Measurements from ENCODE around the gene SPATS2. TPM values are rescaled to one million over a fixed set of nuclear protein-coding genes. Genes with fewer than 3 reads are reported as not detected.

SPATS2 gene
- total and polyA plus RNA-seq, 9 donors: 9.1 to 28.2 (median 15.2) TPM

DNA sequence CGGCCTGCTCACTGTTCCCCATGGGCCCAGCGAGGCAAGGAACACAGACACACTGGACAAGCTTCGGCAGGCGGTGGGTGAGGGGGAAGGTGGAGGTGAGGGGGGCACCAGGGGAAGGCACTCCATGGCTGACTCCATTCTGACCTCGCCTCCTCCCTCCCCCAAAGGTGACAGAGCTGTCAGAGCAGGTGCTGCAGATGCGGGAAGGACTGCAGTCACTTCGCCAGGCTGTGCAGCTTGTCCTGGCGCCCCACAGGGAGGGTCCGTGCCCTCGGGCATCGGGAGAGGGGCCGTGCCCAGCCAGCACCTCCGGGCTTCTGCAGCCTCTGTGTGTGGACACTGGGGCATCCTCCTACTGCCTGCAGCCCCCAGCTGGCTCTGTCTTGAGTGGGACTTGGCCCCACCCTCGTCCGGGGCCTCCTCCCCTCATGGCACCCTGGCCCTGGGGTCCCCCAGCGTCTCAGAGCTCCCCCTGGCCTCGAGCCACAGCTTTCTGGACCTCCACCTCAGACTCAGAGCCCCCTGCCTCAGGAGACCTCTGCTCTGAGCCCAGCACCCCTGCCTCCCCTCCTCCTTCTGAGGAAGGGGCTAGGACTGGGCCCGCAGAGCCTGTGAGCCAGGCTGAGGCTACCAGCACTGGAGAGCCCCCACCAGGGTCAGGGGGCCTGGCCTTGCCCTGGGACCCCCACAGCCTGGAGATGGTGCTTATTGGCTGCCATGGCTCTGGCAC, 190.1 kb downstream of the SPATS2 start:
- no peak for TF ChIP-seq POLR2A (IDR thresholded peaks at IDR 0.05)
- TF ChIP-seq, protein P1, sequence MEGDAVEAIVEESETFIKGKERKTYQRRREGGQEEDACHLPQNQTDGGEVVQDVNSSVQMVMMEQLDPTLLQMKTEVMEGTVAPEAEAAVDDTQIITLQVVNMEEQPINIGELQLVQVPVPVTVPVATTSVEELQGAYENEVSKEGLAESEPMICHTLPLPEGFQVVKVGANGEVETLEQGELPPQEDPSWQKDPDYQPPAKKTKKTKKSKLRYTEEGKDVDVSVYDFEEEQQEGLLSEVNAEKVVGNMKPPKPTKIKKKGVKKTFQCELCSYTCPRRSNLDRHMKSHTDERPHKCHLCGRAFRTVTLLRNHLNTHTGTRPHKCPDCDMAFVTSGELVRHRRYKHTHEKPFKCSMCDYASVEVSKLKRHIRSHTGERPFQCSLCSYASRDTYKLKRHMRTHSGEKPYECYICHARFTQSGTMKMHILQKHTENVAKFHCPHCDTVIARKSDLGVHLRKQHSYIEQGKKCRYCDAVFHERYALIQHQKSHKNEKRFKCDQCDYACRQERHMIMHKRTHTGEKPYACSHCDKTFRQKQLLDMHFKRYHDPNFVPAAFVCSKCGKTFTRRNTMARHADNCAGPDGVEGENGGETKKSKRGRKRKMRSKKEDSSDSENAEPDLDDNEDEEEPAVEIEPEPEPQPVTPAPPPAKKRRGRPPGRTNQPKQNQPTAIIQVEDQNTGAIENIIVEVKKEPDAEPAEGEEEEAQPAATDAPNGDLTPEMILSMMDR (IDR thresholded peaks at IDR 0.05): no peak
- no peak for TF ChIP-seq EP300 (IDR thresholded peaks at IDR 0.05)
- H3K27me3 ChIP-seq: no peaks in the 10 kb centered on the region
- H3K9me3 ChIP-seq: no peaks in the 10 kb centered on the region
- no peak overlapping the region for H3K4me3 ChIP-seq
- intact Hi-C loops (cut with DNase I): no loop called here
- no peak for DNase-seq
- H3K4me1 ChIP-seq (ENCODE audit: insufficient read depth): no peaks in the 10 kb centered on the region
- H3K36me3 ChIP-seq: no peaks in the 10 kb centered on the region
- H3K27ac ChIP-seq: no peak overlapping the region
- WGBS, 3 donors: 82 to 91% (median 83%) methylated on average over 18 of the region's 18 CpGs

DNA sequence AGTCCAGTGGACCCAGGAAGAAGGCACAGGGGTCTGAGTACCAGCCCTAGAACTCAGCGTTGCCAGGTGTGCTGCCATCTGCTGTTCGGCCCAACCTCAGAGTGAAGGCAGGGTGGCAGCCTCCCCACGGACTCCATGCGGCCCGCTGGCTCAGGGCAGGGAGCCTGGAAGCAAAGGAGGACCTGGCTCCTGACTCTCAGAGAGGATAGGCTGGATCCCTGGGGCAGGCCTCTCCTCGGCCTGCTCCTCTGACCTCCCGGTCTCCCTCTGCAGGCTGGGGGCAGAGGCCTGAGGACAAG, 190.6 kb downstream of the SPATS2 start:
- no peak overlapping the region for H3K4me3 ChIP-seq
- no peaks in the 10 kb centered on the region for H3K4me1 ChIP-seq (ENCODE audit: insufficient read depth)
- TF ChIP-seq, protein P1 (IDR thresholded peaks at IDR 0.05): no peak
- TF ChIP-seq POLR2A (IDR thresholded peaks at IDR 0.05): no peak
- no peak for TF ChIP-seq EP300 (IDR thresholded peaks at IDR 0.05)
- no peaks in the 10 kb centered on the region for H3K9me3 ChIP-seq
- no peaks in the 10 kb centered on the region for H3K36me3 ChIP-seq
- WGBS, 3 donors: 62 to 70% (median 67%) methylated on average over 7 of the region's 7 CpGs
- H3K27me3 ChIP-seq: no peaks in the 10 kb centered on the region
- intact Hi-C loops (cut with DNase I): no loop called here
- no peak overlapping the region for H3K27ac ChIP-seq
- no peak for DNase-seq

DNA sequence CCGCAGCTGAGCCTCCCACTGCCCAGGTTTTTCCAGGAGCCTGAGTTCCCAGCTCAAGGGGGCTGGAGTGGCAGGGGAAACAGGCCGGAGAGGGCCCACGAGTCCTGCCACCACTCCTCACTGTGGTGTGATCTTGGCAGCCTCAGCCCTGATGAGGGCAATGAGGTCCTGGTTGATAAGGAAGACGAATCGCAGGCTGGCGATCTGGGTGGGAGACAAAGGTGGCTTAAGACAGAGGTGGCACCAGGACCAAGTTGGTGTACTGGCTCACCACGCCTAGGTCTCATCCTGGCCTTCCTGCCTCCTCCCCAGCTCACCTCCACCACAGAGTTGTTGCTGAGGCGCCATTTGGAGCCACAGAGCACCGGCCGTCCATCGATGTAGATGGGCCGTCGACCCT, 191.3 kb downstream of the SPATS2 start:
- TF ChIP-seq POLR2A (IDR thresholded peaks at IDR 0.05) (no peak), EP300 (IDR thresholded peaks at IDR 0.05) (no peak)
- TF ChIP-seq, protein P1 (IDR thresholded peaks at IDR 0.05): no peak
- no peaks in the 10 kb centered on the region for H3K4me1 ChIP-seq (ENCODE audit: insufficient read depth)
- intact Hi-C loops (cut with DNase I): no loop called here
- no peaks in the 10 kb centered on the region for H3K36me3 ChIP-seq
- no peak for DNase-seq
- WGBS, 3 donors: 84 to 90% (median 88%) methylated on average over 13 of the region's 13 CpGs
- no peaks in the 10 kb centered on the region for H3K9me3 ChIP-seq
- H3K27ac ChIP-seq: no peak overlapping the region
- H3K27me3 ChIP-seq: no peaks in the 10 kb centered on the region
- no peak overlapping the region for H3K4me3 ChIP-seq

DNA sequence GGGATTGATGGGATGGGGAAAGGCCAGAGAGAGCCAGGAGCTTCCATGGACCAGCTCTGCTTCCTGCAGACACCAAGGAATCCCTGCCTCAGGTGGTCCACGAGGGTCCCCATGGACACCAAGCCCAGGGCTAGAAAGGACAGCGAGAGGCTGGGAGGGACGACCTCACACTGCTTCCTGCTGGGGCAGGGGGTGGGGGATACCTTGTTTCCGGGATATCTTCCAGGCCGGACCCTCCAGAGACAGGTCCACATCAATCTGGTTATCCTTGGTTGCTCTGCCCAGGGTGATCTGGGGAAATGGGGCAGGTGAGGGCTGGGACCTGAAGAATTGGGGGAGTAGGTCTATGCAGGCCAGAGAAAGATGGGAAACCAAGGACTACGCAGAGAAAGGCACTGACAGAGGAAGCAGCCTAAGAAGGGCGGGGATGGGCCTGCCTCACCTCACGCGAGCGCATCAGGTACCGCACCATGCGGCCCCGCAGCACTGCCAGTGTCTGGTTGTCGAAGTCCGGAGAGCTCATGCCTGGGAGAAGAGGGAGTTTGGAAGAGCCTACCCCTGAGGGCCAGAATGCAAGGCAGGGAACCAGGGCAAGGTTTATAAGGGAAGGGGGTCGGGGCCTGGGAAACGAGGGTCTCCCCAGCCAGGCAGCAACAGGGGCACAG, 191.9 kb downstream of the SPATS2 start:
- intact Hi-C loops (cut with DNase I): no loop called here

More for the DNA sequence above, 191.9 kb downstream of the SPATS2 start:
- TF ChIP-seq, protein P1 (IDR thresholded peaks at IDR 0.05): no peak
- no peak for TF ChIP-seq EP300 (IDR thresholded peaks at IDR 0.05)
- no peaks in the 10 kb centered on the region for H3K4me1 ChIP-seq (ENCODE audit: insufficient read depth)
- WGBS, 3 donors: 92 to 94% (median 92%) methylated on average over 17 of the region's 17 CpGs
- no peak overlapping the region for H3K4me3 ChIP-seq
- DNase-seq: no peak
- no peaks in the 10 kb centered on the region for H3K27me3 ChIP-seq
- H3K9me3 ChIP-seq: no peaks in the 10 kb centered on the region
- H3K27ac ChIP-seq: no peak overlapping the region
- no peaks in the 10 kb centered on the region for H3K36me3 ChIP-seq

Data from ovary (tissue), 9 donors.